DND-41 (cell line): ENCODE results near the gene OR5J2.

Experiments
- ATAC-seq: fragments of 200-7000 bp; cut with Tn5 transposase; 3 replicates; pipeline ENCODE4 v1.9.1; 2021; ENCODE audit warnings: low read depth; ENCODE audit not compliant: insufficient read depth
- DNase-seq: peaks from one replicate; pipeline ENCODE4 v3.0.0-alpha.2; 2020
- H2AFZ ChIP-seq: 2 replicates; pipeline ENCODE4 v1.6.0; 2012; ENCODE audit warnings: low read depth, low read length
- H3K27ac ChIP-seq: 2 replicates; pipeline ENCODE4 v1.5.1; 2012; ENCODE audit warnings: low read length, inconsistent platforms
- H3K27me3 ChIP-seq: fragments of 200-600 bp; sonication (generic); 2 replicates; pipeline ENCODE4 v1.6.0; 2012; ENCODE audit warnings: low read length, mild to moderate bottlenecking, inconsistent platforms; ENCODE audit not compliant: insufficient read depth, poor library complexity
- H3K36me3 ChIP-seq: 2 replicates; pipeline ENCODE4 v1.5.1; 2012; ENCODE audit warnings: low read length, inconsistent platforms; ENCODE audit not compliant: insufficient read depth
- H3K4me1 ChIP-seq: 2 replicates; pipeline ENCODE4 v1.5.1; 2012; ENCODE audit warnings: mild to moderate bottlenecking, low read length; ENCODE audit not compliant: insufficient read depth
- H3K4me2 ChIP-seq: 2 replicates; pipeline ENCODE4 v1.6.0; 2012; ENCODE audit warnings: mild to moderate bottlenecking, moderate library complexity, low read length, inconsistent platforms; ENCODE audit not compliant: insufficient read depth
- H3K4me3 ChIP-seq, 2 experiments: fragments of 200-600 bp in 1 of 2; shearing (Covaris generic) in 1 of 2; 2 replicates each; pipeline ENCODE4 v1.5.1; 2012 to 2016; ENCODE audit warnings: inconsistent platforms in 2 of 2, low read length in 2 of 2, mild to moderate bottlenecking in 2 of 2, low read depth in 1 of 2, moderate library complexity in 1 of 2
- H3K79me2 ChIP-seq: 2 replicates; pipeline ENCODE4 v1.6.0; 2012; ENCODE audit warnings: low read length, inconsistent platforms; ENCODE audit not compliant: insufficient read depth
- H3K9ac ChIP-seq: 2 replicates; pipeline ENCODE4 v1.6.0; 2012; ENCODE audit warnings: low read depth, mild to moderate bottlenecking, inconsistent platforms, low read length, moderate library complexity
- H3K9me3 ChIP-seq: 2 replicates; pipeline ENCODE4 v1.5.1; 2012; ENCODE audit warnings: low read length, moderate library complexity, mild to moderate bottlenecking, inconsistent platforms; ENCODE audit not compliant: insufficient read depth, severe bottlenecking
- H4K20me1 ChIP-seq: 2 replicates; pipeline ENCODE4 v1.6.0; 2012; ENCODE audit warnings: low read length; ENCODE audit not compliant: insufficient read depth
- CTCF ChIP-seq: IDR thresholded peaks from 2 replicates; pipeline ENCODE4 v1.5.1; 2012; ENCODE audit warnings: borderline replicate concordance, low read length, moderate library complexity, mild to moderate bottlenecking; ENCODE audit not compliant: poor library complexity, severe bottlenecking; ENCODE audit errors: extremely low read depth
- EZH2 ChIP-seq: IDR thresholded peaks from 3 replicates; pipeline ENCODE4 v1.6.1; 2012; ENCODE audit warnings: borderline replicate concordance, low read depth, mild to moderate bottlenecking, moderate library complexity, low read length, inconsistent platforms; ENCODE audit not compliant: severe bottlenecking

The OR5J2 gene

GRCh38 chr11:56183459-56183858 is 7.0 kb downstream of the OR5J2 start:
- no peaks in the 10 kb centered on the region for H3K4me1 ChIP-seq
- H2AFZ ChIP-seq, result no peak overlapping the region
- H4K20me1 ChIP-seq, result no peaks in the 10 kb centered on the region
- no peak overlapping the region for H3K4me2 ChIP-seq
- H3K27ac ChIP-seq, result no peak overlapping the region
- no peaks in the 10 kb centered on the region for H3K36me3 ChIP-seq
- H3K9ac ChIP-seq, result no peak overlapping the region
- TF ChIP-seq CTCF (no peak), EZH2 (no peak)
- no peaks in the 10 kb centered on the region for H3K27me3 ChIP-seq
- H3K4me3 ChIP-seq, result no peak overlapping the region
- DNase-seq (no peak), ATAC-seq (no peak)
- H3K79me2 ChIP-seq, result no peaks in the 10 kb centered on the region
- H3K9me3 ChIP-seq, result peaks cover 3% of the 10 kb centered on the region

GRCh38 chr11:56188602-56189001 is 12.2 kb downstream of the OR5J2 start:
- Histone ChIP-seq H3K4me1 (no peaks in the 10 kb centered on the region), H3K36me3 (no peaks in the 10 kb centered on the region), H2AFZ (no peak overlapping the region), H3K4me3 (no peak overlapping the region), H3K27me3 (no peaks in the 10 kb centered on the region), H3K9ac (no peak overlapping the region), H3K79me2 (no peaks in the 10 kb centered on the region), H3K9me3 (no peaks in the 10 kb centered on the region), H3K4me2 (no peak overlapping the region), H3K27ac (no peak overlapping the region), H4K20me1 (no peaks in the 10 kb centered on the region)
- TF ChIP-seq CTCF (no peak), EZH2 (no peak)
- no peak for ATAC-seq
- no peak for DNase-seq

GRCh38 chr11:56196705-56197104 is 20.3 kb downstream of the OR5J2 start:
- Histone ChIP-seq H3K27ac (no peak overlapping the region), H4K20me1 (no peaks in the 10 kb centered on the region), H3K4me1 (no peaks in the 10 kb centered on the region), H3K27me3 (no peaks in the 10 kb centered on the region), H3K79me2 (no peaks in the 10 kb centered on the region), H3K9me3 (no peaks in the 10 kb centered on the region), H3K36me3 (no peaks in the 10 kb centered on the region), H3K9ac (no peak overlapping the region), H3K4me3 (no peak overlapping the region), H3K4me2 (no peak overlapping the region), H2AFZ (no peak overlapping the region)
- ATAC-seq (no peak), DNase-seq (no peak)
- TF ChIP-seq CTCF (no peak), EZH2 (no peak)

GRCh38 chr11:56197367-56197766 is 20.9 kb downstream of the OR5J2 start:
- no peak overlapping the region for H3K4me3 ChIP-seq
- DNase-seq, result no peak
- H2AFZ ChIP-seq, result no peak overlapping the region
- H3K9ac ChIP-seq, result no peak overlapping the region
- H3K36me3 ChIP-seq, result no peaks in the 10 kb centered on the region
- H3K79me2 ChIP-seq, result no peaks in the 10 kb centered on the region
- no peak overlapping the region for H3K4me2 ChIP-seq
- no peaks in the 10 kb centered on the region for H3K4me1 ChIP-seq
- ATAC-seq, result no peak
- H3K27me3 ChIP-seq, result no peaks in the 10 kb centered on the region
- H3K27ac ChIP-seq, result no peak overlapping the region
- no peak for TF ChIP-seq CTCF
- no peak for TF ChIP-seq EZH2
- H3K9me3 ChIP-seq, result no peaks in the 10 kb centered on the region
- H4K20me1 ChIP-seq, result no peaks in the 10 kb centered on the region
